H9 (cell line): Measurements from ENCODE around the gene CDH22. TPM values are rescaled to one million over a fixed set of nuclear protein-coding genes. Genes with fewer than 3 reads are reported as not detected.

ENCODE experiments used
- DNase-seq: peaks from one replicate; pipeline ENCODE4 v3.0.0-alpha.2; 2017
- H2AFZ ChIP-seq: one replicate; pipeline ENCODE4 v1.6.1; 2013; ENCODE audit warnings: mild to moderate bottlenecking, low read length, control low read depth, moderate library complexity
- H2AK5ac ChIP-seq: 2 replicates; pipeline ENCODE4 v1.6.1; 2013; ENCODE audit warnings: low read length, control low read depth, mixed read lengths; ENCODE audit not compliant: insufficient read length
- H2BK120ac ChIP-seq: one replicate; pipeline ENCODE4 v1.6.1; 2013; ENCODE audit warnings: low read depth, mild to moderate bottlenecking, low read length, control low read depth, inconsistent platforms; ENCODE audit not compliant: poor library complexity, severe bottlenecking
- H2BK12ac ChIP-seq: 2 replicates; pipeline ENCODE4 v1.6.1; 2013; ENCODE audit warnings: low read length, control low read depth, mixed read lengths, low read depth; ENCODE audit not compliant: insufficient read length
- H2BK15ac ChIP-seq: 2 replicates; pipeline ENCODE4 v1.6.1; 2013; ENCODE audit warnings: low read depth, low read length, control low read depth
- H2BK20ac ChIP-seq: one replicate; pipeline ENCODE4 v1.6.1; 2013; ENCODE audit warnings: low read depth, mild to moderate bottlenecking, low read length, control low read depth, inconsistent platforms; ENCODE audit not compliant: poor library complexity, severe bottlenecking
- H2BK5ac ChIP-seq: 2 replicates; pipeline ENCODE4 v1.6.1; 2013; ENCODE audit warnings: low read length, control low read depth, mixed read lengths; ENCODE audit not compliant: insufficient read length
- H3K14ac ChIP-seq: 2 replicates; pipeline ENCODE4 v1.6.1; 2013; ENCODE audit warnings: low read length, control low read depth; ENCODE audit not compliant: insufficient read depth
- H3K18ac ChIP-seq: 2 replicates; pipeline ENCODE4 v1.6.1; 2013; ENCODE audit warnings: low read depth, mild to moderate bottlenecking, mixed read lengths, low read length, control low read depth; ENCODE audit not compliant: insufficient read length
- H3K23ac ChIP-seq: 2 replicates; pipeline ENCODE4 v1.6.1; 2013; ENCODE audit warnings: low read length, control low read depth, mixed read lengths, low read depth; ENCODE audit not compliant: insufficient read length
- H3K23me2 ChIP-seq: 2 replicates; pipeline ENCODE4 v1.6.1; 2013; ENCODE audit warnings: low read depth, mild to moderate bottlenecking, mixed read lengths, low read length, control low read depth; ENCODE audit not compliant: insufficient read length, poor library complexity, severe bottlenecking
- H3K27ac ChIP-seq: 2 replicates; pipeline ENCODE4 v1.5.1; 2013; ENCODE audit warnings: low read length, control low read depth, mixed read lengths, low read depth; ENCODE audit not compliant: insufficient read length
- H3K27me3 ChIP-seq: 2 replicates; pipeline ENCODE4 v1.6.1; 2013; ENCODE audit warnings: low read length, control low read depth, inconsistent platforms; ENCODE audit not compliant: insufficient read depth
- H3K4ac ChIP-seq: 2 replicates; pipeline ENCODE4 v1.6.1; 2013; ENCODE audit warnings: low read depth, mild to moderate bottlenecking, control low read depth, inconsistent platforms, low read length, moderate library complexity
- H3K4me1 ChIP-seq: 2 replicates; pipeline ENCODE4 v1.6.1; 2013; ENCODE audit warnings: low read length, control low read depth, inconsistent platforms; ENCODE audit not compliant: insufficient read depth
- H3K4me2 ChIP-seq: 2 replicates; pipeline ENCODE4 v1.6.1; 2013; ENCODE audit warnings: low read length, control low read depth, mixed read lengths; ENCODE audit not compliant: insufficient read length, insufficient read depth
- H3K56ac ChIP-seq: 2 replicates; pipeline ENCODE4 v1.6.1; 2013; ENCODE audit warnings: low read depth, mild to moderate bottlenecking, mixed read lengths, low read length, control low read depth; ENCODE audit not compliant: insufficient read length
- H3K79me1 ChIP-seq: 2 replicates; pipeline ENCODE4 v1.6.1; 2013; ENCODE audit warnings: low read depth, mild to moderate bottlenecking, moderate library complexity, low read length, control low read depth, inconsistent platforms; ENCODE audit not compliant: insufficient read depth, poor library complexity, severe bottlenecking
- H3K79me2 ChIP-seq: 2 replicates; pipeline ENCODE4 v1.6.1; 2013; ENCODE audit warnings: low read length, control low read depth, inconsistent platforms; ENCODE audit not compliant: insufficient read depth
- H3K9ac ChIP-seq: 2 replicates; pipeline ENCODE4 v1.6.1; 2013; ENCODE audit warnings: low read length, control low read depth, mixed read lengths; ENCODE audit not compliant: insufficient read length; ENCODE audit errors: extremely low read depth
- H3K9me3 ChIP-seq: one replicate; pipeline ENCODE4 v1.6.1; 2013; ENCODE audit warnings: low read depth, low read length, inconsistent platforms; ENCODE audit not compliant: control insufficient read depth
- H3T11ph ChIP-seq: one replicate; pipeline ENCODE4 v1.6.1; 2013; ENCODE audit warnings: mild to moderate bottlenecking, low read length, control low read depth, inconsistent platforms
- H4K20me1 ChIP-seq: one replicate; pipeline ENCODE4 v1.6.1; 2013; ENCODE audit not compliant: control insufficient read depth, insufficient read length, insufficient read depth
- H4K5ac ChIP-seq: 2 replicates; pipeline ENCODE4 v1.6.1; 2013; ENCODE audit warnings: low read depth, mild to moderate bottlenecking, mixed read lengths, low read length, control low read depth; ENCODE audit not compliant: insufficient read length
- H4K8ac ChIP-seq: replicated peaks from 2 replicates; pipeline ENCODE4 v1.6.1; 2013; ENCODE audit warnings: low read length, control low read depth, mixed read lengths, low read depth; ENCODE audit not compliant: insufficient read length
- H4K91ac ChIP-seq: 2 replicates; pipeline ENCODE4 v1.6.1; 2013; ENCODE audit warnings: low read depth, mild to moderate bottlenecking, moderate library complexity, mixed read lengths, low read length, control low read depth; ENCODE audit not compliant: insufficient read length
- H3K27ac Mint-ChIP-seq, 3 experiments: 2 replicates in 2 of 3; 3 replicates in 1 of 3; pipeline ENCODE4 v1.8.0; 2020 to 2021; ENCODE audit warnings: mixed read lengths in 3 of 3, mild to moderate bottlenecking in 1 of 3, moderate library complexity in 1 of 3
- H3K27me3 Mint-ChIP-seq: 2 replicates; pipeline ENCODE4 v1.8.0; 2021; ENCODE audit warnings: low read depth, mild to moderate bottlenecking, moderate library complexity, mixed read lengths
- H3K36me3 Mint-ChIP-seq, 3 experiments: 2 replicates in 2 of 3; 3 replicates in 1 of 3; pipeline ENCODE4 v1.8.0; 2020 to 2021; ENCODE audit warnings: low read depth in 3 of 3, mixed read lengths in 3 of 3; ENCODE audit not compliant: insufficient read depth in 1 of 3
- H3K4me1 Mint-ChIP-seq, 2 experiments: 2 replicates each; pipeline ENCODE4 v1.8.0; 2020; ENCODE audit warnings: mixed read lengths in 2 of 2
- H3K4me3 Mint-ChIP-seq, 2 experiments: 2 replicates in 1 of 2; 3 replicates in 1 of 2; pipeline ENCODE4 v1.8.0; 2020 to 2021; ENCODE audit warnings: mild to moderate bottlenecking in 2 of 2, mixed read lengths in 2 of 2, moderate library complexity in 1 of 2
- H3K9me3 Mint-ChIP-seq, 2 experiments: 2 replicates in 1 of 2; 3 replicates in 1 of 2; pipeline ENCODE4 v1.8.0; 2020; ENCODE audit warnings: mild to moderate bottlenecking in 2 of 2, mixed read lengths in 2 of 2, moderate library complexity in 1 of 2
- CTCF ChIP-seq: fragments of 200-600 bp; sonication (generic); conservative IDR thresholded peaks from 3 replicates; pipeline ENCODE4 v1.8.0; 2021; ENCODE audit warnings: antibody characterized with exemption, mild to moderate bottlenecking
- WGBS: extraction: QIAGEN DNeasy Blood & Tissue Kit; methylation state at CpG from one replicate; pipeline ENCODE4 v1.1.7; 2013; ENCODE audit warnings: missing lambda C conversion rate, low lambda C conversion rate, mixed read lengths; ENCODE audit not compliant: insufficient read length; ENCODE audit errors: extremely low coverage; 5-methylcytosine and 5-hydroxymethylcytosine counted together
- total RNA-seq: library from RNA; stranded (reverse); gene quantifications from 2 replicates; pipeline ENCODE4 v1.2.1, GENCODE V29; 2021

Gene CDH22
- total RNA-seq, 1 experiment from 2014 or later = not detected

- Histone ChIP-seq H4K8ac (no peak overlapping the region), H2AFZ (no peak overlapping the region), H3K79me2 (no peaks in the 10 kb centered on the region), H4K91ac (no peak overlapping the region), H3K18ac (no peak overlapping the region), H2BK20ac (no peak overlapping the region), H3K56ac (no peak overlapping the region), H3K23me2 (peaks cover 3% of the 10 kb centered on the region), H2BK15ac (no peak overlapping the region), H3K4me1 (no peaks in the 10 kb centered on the region), H2BK5ac (no peak overlapping the region), H3T11ph (no peak overlapping the region), H4K5ac (no peak overlapping the region), H3K9ac (no peak overlapping the region), H4K20me1 (no peaks in the 10 kb centered on the region), H3K9me3 (no peaks in the 10 kb centered on the region), H2AK5ac (no peak overlapping the region), H2BK12ac (no peak overlapping the region), H3K79me1 (no peaks in the 10 kb centered on the region), H3K4ac (no peak overlapping the region), H3K27ac (no peak overlapping the region), H2BK120ac (no peak overlapping the region), H3K23ac (no peak overlapping the region), H3K14ac (no peak overlapping the region), H3K27me3 (peaks cover 19% of the 10 kb centered on the region; the same call in 1 of the 2 replicates), H3K4me2 (no peak overlapping the region)
- H3K36me3 Mint-ChIP-seq = no peaks in the 10 kb centered on the region; a peak in 1 of 7 replicates
- no peak overlapping the region for H3K27ac Mint-ChIP-seq
- H3K4me3 Mint-ChIP-seq = no peak overlapping the region
- H3K27me3 Mint-ChIP-seq = peaks cover 68% of the 10 kb centered on the region
- no peak for DNase-seq
- H3K9me3 Mint-ChIP-seq = no peaks in the 10 kb centered on the region
- no CpG with 5 or more reads among the region's 3 CpGs for WGBS
- H3K4me1 Mint-ChIP-seq = peaks cover 9 to 11% of the 10 kb centered on the region in 2 experiments
- TF ChIP-seq CTCF = no peak
Observed at GRCh38 chr20:46304852-46305251, 3.4 kb downstream of the CDH22 start.
